Measurements from ENCODE around the gene NNMT.
"Not testable (repeated sequence)": the region's sequence is repeated elsewhere in the genome, so short reads cannot be mapped to it uniquely, and the experiment has no call there.

NNMT gene

GRCh38 chr11:114314096-114314495, 17.9 kb downstream of the NNMT start:
- DNase-seq: no peak

GRCh38 chr11:114315749-114316368, 19.7 kb downstream of the NNMT start:
- no peak for DNase-seq

- DNase-seq: no peak
These were observed 21.0 kb downstream of the NNMT start for GRCh38 chr11:114316980-114317786.

DNA sequence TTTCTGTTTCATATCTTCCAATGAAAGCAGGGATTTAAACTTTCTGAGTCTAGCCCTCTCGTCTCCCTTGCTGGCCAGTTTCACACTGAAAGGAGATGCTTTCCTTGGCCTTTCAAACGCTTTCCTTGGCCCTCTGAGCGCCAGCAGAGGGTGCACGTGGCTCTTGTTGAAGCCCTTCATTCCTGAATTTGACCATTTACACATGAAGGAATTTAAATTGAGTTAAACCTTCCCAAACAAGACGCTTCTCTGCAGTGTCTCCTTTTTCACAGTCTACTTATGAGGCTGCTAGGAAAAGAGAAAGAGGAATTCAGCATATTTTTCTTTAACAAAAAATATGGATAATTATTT, 21.6 kb downstream of the NNMT start:
- DNase-seq: peak; percentile 42

DNA sequence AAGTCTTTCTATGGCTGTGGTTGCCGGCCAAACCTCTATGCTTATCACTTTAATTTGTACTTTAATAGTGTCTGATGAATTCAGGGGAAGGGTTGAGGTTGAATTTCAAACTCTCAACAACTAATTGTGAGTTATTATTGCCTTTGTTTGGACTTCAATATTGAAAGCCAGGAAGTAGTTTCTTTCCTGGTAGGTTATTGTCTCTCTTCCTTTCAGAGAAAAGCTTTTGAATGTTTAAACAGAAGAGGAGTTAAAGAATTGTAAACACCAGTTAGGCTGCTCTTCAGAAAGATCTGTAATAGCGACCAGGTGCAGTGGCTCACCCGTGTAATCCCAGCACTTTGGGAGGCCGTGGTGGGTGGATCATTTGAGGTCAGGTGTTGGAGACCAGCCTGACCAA, 22.2 kb downstream of the NNMT start:
- no peak for DNase-seq

- no peak for DNase-seq
These were observed 23.6 kb downstream of the NNMT start for GRCh38 chr11:114319716-114320328.

- no peak for DNase-seq
These were observed 25.5 kb downstream of the NNMT start for GRCh38 chr11:114321621-114322257.

DNA sequence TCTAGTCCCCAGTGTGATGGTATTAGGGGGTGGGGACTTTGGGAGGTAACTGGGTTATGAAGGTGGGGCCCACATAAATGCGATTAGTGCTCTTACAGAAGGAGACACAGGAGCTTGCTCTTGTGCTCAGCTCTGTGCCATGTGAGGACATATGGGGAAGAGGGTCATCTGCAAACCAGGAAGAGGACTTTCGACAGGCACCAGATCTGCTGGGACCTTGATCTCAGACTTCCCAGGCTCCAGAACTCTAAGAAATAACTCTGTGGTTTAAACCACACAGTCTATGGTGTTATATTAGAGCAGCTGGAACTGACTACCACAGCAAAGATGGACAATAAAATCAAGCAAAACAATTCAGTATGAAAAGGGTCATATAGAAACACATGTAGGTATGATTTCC, 26.7 kb downstream of the NNMT start:
- DNase-seq: peak; percentile 54

- no peak for DNase-seq
These were observed 30.0 kb downstream of the NNMT start for GRCh38 chr11:114326151-114326550.

- no peak for DNase-seq
These were observed 30.6 kb downstream of the NNMT start for GRCh38 chr11:114326776-114327175.

GRCh38 chr11:114330373-114330772, 34.2 kb downstream of the NNMT start:
- DNase-seq: no peak

- DNase-seq: peak; percentile 76
These were observed 44.3 kb downstream of the NNMT start for GRCh38 chr11:114340311-114341131.

DNA sequence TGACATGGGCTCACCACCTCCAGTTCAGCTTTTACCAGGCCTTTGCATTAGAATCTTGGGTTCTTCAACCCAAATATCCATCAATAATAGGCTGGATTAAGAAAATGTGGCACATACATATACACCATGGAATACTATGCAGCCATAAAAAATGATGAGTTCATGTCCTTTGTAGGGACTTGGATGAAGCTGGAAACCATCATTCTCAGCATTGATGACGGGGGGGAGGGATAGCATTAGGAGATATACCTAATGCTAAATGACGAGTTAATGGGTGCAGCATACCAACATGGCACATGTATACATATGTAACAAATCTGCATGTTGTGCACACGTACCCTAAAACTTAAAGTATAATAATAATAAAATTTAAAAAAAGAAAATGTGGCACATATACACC, 45.5 kb downstream of the NNMT start:
- DNase-seq: not testable (repeated sequence)

GRCh38 chr11:114342476-114342875, 46.3 kb downstream of the NNMT start:
- DNase-seq: no peak

DNA sequence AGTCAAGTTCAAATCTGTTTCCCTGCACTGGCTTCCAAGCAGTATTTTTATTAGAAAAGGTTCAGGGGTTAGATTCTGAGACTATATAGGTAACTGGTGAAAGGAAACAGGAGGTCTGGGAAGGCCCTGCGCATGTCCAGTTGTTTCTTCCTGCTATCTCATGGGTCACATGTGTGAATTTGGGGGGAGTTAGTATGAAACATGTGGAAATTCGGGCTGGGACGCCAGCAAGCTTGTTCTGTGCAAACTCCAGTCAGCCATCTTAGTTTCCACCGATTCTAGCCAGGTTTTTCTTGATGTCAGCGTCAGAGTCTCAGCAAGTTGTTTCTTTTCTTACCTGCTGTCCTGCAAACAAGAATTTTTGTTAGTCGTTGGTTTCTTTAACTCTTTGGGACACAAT, 46.8 kb downstream of the NNMT start:
- no peak for DNase-seq

DNA sequence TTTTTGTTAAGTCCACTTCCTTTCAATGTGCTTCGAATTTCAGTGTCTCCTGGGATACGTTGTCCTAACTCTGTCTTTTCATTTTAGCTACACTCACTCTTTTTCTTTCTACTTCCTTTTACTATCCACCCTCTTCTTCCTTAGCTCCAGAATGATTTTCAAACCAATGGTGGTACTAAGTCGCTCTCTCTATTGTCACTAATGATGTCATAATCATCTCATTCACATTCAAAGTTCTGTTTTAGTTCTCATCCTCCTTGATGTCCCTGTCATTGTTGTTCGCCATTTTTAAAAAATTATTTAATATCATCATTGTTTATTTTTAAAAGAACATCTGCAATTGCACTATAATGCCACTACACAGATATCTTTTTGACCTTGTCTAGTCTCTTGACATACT, 47.3 kb downstream of the NNMT start:
- no peak for DNase-seq

- no peak for DNase-seq
These were observed 48.3 kb downstream of the NNMT start for GRCh38 chr11:114344494-114344893.

- DNase-seq: no peak
These were observed 49.5 kb downstream of the NNMT start for GRCh38 chr11:114345575-114346222.

GRCh38 chr11:114346709-114347141, 50.5 kb downstream of the NNMT start:
- DNase-seq: no peak

- peak; percentile 72 for DNase-seq
These were observed 52.3 kb downstream of the NNMT start for GRCh38 chr11:114348200-114349191.

GRCh38 chr11:114350022-114350421, 53.8 kb downstream of the NNMT start:
- DNase-seq: no peak
